CD4-positive, alpha-beta T cell treated with Interleukin-12 subunit alpha and Interleukin-12 subunit beta, for 1 hour (primary cell): ENCODE data around the gene MUC5AC.

Experiments used
- DNase-seq: peaks from one replicate; pipeline ENCODE4 v3.0.0-alpha.2; 2020

The MUC5AC gene

DNA sequence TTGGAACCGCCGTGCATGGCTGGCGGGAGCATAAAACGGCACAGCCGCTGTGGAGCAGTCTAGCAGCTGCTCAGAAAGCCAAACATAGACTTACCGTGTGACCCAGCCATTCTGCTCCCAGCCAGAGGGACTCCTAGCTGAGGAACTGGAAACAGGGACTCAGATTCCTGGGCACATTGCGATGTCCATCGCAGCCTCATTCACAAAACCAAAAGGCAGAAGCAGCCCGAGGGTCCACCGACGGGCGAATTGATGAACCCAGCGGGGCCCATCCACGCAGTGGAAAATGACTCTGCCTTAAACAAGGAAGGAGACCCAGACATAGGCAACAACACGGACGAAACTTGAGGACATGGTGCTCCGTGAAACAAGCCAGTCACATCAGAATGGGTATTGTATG lies 59.4 kb downstream of the MUC5AC start:
- no peak for DNase-seq

DNA sequence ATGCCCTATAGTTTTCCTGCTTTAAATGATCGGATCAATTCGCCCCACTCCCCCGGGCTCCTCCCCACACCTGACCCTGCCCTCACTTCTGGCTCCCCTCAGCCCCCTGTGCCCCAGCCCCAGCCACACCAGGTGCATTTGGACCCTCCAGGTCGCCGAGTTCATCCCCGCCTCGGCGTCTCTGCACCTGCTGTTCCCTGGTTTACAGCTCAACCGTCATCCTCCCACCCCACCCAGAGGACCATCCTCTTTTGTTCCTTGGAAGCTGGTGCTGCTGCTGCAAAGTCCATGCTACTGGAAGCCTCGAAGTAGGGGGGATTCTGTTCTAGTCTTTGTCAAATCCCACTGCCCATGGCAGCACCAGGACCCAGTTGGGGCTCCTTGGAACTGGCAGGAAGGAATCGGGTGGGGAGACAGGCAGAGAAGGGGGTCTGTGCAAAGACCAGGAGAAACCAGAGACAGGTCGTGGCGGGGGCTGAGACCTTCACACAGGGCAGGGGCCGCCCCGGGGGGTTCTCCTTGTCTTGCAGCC lies 60.6 kb downstream of the MUC5AC start:
- no peak for DNase-seq

DNA sequence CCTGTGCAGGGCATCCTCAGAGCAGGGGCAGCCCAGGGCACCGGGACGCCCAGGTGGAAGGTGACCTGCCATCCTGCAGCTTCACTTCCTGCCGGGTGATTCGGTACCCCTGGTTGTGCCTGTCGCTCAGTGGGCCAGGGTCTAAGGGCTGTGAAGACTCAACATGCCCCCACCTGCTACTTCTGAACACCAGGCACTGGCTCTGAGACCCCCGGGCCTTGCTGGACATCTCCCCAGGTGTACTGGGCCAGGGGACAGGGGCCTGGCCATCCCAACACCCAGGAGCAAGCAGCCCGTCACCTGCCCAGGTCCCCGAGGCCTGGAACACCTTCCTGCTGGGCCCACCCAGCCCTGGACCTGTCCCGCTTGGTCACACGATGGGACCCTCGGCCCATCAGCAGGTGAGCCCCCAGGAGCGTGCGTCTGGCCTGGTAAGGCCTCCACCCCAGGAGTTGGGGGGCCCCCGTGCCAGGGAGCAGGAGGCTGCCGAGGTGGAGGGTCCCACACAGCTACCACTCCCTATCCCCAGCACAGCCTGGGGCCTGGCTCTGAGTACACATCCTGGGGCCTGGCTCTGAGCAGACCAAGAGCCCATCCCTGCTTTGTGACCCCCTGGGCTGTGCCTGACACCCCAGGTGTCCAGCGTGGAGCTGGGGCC lies 61.2 kb downstream of the MUC5AC start:
- no peak for DNase-seq

DNA sequence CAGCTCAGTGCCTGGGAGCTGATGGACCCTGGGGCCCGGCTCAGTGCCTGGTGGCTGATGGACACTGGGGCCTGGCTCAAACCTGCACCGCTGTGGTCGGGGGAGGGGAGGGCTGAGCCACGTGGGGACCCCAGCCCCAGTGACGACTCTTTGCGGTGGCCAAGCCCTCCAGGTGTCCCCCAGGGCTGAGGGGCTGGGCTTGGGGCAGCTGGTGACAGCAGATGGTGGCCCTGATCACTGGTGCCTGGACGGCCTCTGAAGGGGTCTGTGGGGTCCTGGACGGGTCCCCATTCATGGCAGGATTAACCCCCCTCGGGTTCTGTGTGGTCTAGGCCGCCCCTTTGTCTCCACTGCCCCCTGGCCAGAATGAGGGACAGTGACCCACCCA lies 61.7 kb downstream of the MUC5AC start:
- no peak for DNase-seq

DNA sequence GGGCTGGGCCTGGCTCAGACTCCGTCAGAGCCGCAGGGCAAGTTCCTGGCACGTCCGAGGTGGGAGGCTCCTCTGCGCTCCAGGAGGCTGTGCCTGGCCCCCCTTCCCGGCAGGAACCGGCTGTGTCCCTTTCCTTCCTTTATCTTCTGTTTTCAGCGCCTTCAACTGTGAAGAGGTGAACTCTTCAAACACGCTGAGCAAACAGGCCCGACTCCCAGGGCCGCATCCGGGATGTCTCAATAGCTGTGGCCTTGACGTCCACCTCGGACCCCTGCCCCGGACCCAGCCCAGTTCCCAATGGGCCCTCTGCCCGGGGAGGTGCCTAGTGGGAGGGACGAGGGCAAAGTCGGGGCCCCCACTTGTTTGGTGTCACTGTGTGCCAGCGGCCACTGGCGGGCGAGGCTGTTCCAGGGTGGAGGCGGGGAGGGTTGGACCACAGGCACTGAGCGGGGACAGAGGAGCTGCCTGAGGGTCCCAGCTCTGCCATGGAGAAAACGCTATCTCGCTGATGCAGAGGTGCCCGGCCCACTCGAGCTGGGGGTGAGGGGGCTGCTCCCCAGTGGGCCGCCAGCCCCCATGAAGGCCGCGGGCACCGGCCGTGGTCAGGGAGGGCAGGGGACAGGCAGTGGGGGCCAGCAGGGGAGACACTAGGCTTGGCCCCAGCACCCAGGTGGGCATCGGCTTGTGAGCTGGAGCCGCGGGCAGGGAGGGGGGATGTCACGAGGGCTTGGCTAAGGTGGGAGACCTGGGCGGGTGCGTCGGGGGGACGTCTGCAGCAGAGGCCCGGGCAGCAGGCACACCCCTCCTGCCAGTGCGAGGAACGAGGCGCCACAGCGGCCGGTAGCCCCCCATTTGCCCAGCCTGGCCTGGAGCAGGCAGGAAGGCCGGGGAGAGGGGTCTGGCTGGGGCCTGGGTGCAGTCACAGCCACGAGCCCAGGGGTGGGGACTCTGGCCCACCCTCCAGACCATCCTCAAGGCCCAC lies 62.4 kb downstream of the MUC5AC start:
- DNase-seq = no peak

DNA sequence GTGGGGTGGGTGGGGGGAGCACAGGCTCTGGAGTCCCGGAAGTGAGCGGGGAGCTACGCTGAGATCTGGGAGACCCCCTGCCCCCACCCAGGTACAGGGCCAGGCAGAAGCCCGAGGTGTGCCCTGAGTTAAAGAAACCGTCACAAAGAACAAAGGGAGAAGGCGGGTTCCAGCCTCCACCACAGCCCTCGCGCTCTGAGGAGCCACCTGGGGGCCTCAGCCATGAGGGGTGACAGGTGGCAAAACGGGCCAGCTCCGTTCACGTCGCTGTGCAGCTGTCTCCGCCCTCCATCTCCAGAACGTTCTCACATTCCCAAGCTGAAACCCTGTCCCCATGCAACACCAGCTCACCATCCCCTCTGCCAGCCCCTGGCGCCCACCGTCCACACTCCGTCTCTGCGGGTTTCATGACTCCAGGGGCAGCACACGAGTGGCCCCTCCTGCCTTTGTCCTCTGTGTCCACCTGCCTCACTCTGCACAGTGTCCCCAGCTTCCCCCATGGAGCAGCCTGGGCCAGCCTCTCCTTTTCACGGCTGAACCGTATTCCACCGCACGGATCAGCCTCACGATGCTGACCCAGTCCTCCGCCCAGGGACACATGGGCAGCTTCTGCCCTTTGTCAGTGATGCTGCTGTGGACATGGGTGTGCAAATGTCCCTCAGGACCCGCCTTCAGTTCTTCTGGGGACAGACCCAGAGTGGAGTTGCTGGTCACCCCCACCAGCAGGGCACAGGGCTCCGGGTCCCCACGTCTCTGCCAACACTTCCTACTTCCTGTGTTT lies 63.4 kb downstream of the MUC5AC start:
- no peak for DNase-seq

DNA sequence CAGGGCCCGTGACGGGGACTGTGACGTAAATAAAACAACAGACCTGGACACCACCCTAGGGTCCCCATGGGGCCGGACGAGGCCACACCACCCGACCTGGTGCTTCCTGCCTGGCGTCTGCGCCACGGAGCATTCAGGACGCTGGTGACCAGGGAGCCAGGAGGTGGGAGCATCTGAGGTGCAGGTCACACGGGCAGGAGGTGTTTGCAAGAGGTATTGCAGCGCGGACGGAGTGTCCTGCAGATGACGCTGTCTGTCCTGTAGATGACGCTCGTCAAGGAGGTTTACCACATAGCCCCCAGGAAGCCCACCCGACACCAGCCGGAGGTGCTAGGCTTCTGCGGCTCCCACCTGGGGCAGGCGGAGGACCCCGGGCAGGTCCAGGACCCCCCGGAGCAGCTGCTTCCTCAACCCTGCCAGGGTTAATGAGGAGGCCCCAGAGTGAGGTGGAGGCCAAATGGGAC lies 64.1 kb downstream of the MUC5AC start:
- no peak for DNase-seq

DNA sequence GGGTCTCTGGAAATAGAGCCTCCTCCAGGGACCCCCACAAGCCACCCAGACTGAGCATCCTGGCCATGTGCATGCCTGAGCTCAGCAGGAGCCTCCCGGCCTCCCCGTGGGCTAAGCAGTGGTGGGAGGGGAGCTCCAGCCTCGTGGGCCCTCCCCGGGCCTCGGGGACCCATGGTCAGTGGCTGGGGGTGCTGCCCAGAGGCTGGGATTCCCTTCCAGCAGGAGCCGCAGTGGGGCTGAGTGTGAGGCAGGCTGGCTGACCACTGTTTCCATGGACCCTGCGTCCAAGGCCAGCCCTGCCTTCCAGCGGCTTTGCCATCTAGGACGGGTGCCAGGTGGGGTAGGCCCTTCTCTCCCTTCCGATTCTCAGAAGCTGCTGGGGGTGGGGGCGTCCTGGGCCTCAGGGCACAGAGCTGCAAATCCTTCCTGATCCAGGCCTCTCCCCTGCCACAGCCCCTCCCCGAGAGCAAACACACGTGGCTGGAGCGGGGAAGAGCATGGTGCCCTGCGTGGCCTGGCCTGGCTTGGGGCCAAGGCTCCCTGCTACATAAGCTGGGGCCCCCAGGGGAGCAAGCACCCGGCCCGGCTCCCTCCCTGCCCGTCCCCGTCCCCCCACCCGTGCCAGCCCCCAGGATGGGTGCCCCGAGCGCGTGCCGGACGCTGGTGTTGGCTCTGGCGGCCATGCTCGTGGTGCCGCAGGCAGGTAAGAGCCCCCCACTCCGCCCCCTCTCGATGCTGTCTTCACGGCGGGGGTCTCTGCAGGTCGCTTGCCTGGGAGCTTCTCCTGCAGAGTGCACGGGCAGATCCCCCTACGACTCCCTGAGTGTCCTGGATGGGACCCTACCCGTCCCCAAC lies 65.0 kb downstream of the MUC5AC start, which contains the start of gene MUC5B:
Gene MUC5B, plus strand, starts transcription at position 576 of the 855 bp plus-strand sequence. Its CDS starts 58 bp downstream, at position 634.
- DNase-seq = no peak

DNA sequence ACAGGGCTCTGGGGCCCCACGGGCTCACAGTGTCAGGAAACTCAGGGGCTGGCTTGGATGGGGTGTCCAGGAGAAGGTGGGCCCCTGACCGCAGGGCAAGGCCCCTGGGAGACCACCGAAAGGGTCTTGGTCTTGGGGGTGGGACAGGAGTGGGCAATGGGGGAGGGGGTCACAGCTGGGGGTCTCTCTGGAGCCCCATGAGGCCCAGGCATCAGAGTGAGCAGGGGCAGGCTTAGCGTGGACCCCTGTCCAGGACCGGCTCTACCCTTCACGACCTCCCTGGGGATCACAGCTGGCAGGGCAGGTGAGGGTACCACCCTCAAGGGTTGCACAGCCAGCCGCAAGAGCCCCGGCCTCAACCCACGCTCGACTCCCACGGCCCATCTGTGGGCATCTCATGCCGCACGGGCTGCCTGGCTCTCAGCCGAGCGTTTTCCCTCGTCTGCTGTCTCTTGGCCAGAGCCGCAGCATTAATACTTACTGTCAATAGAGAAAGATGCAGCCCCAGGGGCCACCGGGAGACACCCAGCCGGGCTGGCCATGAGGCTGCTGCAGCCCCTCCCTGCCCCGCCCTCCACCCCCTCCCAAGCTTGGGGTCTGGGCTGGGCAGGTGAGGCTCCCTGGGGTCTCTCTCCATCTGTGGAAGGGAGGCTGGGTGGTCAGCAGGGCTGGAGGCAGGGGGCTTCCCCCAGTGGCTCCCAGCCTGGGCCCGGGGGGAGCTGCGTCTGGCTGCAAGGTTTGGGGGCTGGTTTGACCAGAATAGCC lies 65.8 kb downstream of the MUC5AC start:
- DNase-seq = no peak

DNA sequence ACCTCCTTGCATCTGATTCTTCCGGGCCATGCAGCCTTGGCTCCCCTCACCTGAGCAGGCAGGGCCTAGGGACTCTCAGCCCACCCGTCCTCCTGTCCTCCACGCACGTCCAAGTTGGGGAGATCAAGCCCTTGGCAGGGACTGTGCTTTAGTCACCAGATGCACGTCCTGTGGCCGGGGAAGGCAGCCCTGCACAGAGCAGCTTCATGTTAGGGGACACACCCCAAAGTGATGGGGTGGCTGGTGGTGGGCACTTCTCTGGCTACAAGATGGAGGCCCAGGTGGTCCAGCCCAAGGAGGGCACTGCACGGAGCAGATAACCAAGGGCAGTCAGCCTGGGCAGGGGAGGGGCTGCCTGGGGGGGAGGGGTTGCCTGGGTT lies 66.3 kb downstream of the MUC5AC start:
- no peak for DNase-seq

DNA sequence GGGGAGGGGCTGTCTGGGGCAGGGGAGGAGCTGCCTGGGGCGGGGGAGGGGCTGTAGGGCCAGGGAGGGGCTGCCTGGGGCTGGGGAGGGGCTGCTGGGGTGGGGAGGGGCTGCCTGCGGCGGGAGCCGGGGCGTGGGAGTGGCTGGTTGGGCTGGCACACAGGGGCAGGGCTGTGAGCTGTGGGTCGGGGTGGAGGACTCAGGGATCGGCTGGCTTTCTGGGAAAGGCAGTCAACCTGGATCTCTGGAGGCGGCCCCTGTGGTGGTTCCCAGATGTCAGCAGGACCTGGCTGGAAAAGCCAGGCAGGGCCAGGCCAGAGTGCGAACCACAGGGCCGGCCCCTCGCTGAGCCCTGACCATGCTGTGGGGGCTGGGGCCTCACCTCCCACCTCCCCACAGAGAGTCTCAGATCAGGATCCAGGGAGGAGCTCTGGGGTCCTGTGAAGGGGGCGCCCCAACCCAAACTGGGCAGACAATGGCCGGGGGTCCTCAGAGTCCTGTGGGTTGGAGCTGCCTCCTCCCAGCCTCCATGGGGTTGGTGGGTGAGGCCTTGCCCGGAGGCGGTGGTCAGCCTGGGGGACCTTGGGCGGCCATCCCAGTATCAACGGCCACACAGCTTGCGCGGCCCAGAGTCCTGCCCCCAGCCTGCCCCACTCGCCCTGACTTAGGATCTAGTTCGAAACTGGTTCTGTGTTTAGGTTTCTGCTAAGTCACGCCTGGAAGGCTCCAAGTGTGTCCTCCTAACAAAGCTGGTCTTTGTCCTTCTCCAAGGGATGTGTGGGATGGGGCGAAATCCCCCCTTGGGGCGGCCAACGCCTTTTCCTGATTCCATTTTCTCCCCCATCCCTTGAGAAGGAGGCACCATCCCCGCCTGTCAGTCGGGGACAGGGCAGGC lies 67.0 kb downstream of the MUC5AC start:
- no peak for DNase-seq

DNA sequence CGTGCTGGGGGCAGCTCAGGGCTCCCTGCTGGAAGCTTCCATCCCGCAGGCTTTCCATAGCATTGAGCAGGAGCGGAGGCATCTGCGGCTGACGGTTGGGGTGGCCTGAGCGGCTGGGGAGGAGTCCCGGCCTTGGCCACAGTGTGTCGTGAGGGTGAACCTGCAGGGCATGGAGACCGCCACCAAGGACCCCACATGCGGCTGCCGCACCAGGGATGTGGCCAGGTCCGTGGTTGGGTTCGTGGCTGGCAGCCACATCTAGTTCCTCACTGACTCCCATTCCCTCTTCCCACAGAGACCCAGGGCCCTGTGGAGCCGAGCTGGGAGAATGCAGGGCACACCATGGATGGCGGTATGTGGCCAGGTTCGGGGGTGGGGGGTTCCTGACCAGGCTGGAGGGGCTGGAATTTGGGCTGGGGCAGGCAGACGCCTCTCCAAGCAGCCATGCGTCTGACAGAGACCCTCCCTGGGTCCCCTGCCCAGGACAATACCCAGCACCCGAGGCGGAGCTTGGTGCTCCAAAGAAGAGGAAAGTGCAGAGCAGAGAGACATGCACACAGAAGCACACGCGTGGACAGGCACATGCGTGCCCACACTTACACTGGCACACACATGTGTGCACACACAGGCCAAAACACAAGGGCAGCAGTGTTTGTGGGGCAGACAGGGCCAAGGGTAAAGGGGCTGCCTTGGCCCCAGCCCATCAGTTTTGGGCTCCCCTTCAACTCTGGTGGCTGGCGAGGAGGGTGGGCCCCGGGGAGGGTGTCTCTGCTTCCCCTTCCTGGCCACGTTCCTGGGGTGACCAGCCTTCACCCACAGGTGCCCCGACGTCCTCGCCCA lies 67.9 kb downstream of the MUC5AC start:
- DNase-seq = no peak

DNA sequence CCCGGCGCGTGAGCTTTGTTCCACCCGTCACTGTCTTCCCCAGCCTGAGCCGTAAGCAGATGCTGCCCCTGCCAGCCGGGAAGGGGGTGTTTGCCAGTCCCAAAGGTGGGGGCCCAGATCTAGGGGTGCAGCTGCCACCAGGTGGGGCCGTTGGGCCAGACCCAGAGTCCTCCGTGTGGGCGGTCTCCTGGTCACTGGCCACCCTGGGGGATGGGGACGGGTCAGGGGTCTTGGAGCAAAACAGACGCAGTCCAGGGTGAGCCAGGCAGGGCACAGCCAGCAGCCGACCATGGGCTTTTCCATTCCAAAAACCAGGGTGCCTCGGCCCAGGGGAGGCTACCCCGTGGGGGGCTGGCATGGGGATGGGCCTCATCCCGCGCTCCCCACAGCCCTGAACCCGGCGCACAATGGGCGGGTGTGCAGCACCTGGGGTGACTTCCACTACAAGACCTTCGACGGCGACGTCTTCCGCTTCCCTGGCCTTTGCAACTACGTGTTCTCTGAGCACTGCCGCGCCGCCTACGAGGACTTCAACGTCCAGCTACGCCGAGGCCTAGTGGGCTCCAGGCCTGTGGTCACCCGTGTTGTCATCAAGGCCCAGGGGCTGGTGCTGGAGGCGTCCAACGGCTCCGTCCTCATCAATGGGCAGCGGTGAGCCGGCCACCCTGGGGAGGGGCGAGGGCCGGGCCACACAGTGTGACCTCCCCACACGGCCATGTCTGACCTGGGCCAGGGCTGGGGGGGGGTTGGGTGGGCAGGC lies 68.7 kb downstream of the MUC5AC start:
- DNase-seq = no peak

DNA sequence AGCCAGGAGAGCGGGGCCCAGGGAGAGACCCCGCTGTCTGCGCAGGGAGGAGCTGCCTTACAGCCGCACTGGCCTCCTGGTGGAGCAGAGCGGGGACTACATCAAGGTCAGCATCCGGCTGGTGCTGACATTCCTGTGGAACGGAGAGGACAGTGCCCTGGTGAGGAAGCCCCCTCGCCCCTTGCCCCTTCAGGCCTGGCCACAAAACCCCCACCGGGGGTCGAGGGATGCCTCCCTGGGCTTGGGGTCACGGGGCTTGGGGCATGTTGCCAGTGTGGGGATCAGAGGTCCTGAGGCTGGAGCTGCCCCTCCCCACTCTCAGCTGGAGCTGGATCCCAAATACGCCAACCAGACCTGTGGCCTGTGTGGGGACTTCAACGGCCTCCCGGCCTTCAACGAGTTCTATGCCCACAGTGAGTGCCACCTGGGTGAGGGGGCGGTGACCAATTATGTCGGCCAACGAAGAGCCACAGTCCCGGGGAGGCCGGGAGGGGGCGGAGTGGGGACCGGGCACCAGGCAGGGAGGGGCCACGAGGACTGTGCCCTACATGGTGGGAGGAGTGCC lies 69.3 kb downstream of the MUC5AC start:
- DNase-seq = no peak

DNA sequence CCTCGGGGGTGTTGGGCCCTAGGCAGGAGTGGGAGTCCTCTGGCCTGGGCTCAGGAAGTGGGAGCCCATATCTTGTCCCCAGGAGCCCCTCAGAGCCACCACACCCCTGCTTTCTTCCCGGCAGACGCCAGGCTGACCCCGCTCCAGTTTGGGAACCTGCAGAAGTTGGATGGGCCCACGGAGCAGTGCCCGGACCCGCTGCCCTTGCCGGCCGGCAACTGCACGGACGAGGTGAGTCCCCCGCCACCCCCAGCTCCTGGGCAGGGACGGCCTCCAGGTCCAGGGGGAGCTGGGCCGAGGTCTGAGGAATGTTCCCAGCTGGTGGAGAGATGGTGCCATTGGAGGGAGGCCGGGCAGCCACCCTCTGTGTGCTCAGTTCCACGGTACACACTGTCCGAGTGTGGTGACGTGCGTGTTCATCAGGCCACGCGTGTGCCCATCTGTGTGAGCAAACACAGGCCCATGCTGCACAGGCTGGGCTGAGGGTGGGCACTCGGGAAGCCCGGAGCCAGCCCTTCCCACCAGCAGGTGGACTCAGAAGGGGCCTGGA lies 69.9 kb downstream of the MUC5AC start:
- DNase-seq = no peak

DNA sequence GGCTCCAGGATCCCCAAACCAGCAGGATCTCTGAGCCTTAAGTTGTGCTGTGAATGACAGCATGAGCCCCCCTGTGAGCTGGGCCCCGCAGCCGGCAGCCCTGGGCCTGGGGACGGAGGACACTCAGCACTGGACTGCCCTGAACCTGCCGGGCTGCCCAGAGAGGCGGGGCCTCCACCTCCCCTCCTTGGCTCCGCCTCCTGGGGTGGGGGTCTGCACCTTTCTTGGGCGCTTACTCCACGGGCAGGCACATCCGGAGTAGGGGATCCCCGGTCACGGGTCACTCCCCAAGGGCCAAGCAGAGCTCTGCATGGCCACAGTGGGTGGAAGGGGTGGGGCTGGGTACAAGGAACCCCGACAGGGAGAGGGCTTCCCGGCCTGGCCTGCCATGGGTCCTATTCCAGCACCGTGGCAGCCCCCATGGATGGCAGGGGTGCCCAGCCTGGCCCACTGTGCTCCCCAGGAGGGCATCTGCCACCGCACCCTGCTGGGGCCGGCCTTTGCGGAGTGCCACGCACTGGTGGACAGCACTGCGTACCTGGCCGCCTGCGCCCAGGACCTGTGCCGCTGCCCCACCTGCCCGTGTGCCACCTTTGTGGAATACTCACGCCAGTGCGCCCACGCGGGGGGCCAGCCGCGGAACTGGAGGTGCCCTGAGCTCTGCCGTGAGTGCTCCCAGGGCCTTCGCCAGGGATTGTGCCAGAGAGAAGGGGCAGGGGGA lies 70.5 kb downstream of the MUC5AC start:
- DNase-seq = no peak

DNA sequence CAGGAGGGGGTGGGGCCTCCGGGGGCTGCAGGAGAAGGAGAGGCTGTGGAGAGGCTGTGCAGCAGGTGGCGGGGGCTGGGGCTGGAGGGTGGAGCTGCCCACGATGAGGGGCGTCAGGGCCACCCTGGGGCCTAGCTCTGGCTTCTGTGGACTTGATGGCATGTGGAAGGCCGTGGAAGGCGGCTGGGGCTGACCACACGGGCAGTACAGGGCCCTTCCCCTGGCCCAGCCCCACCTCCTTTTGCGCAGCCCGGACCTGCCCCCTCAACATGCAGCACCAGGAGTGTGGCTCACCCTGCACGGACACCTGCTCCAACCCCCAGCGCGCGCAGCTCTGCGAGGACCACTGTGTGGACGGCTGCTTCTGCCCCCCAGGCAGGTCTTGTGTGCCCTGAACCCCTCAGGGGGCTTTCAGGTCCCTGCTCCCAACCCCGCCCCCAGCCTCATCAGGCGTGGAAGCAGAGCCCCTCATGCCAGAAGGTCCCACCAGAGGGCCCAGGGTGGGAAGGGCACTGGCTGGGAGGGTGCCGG lies 71.2 kb downstream of the MUC5AC start:
- DNase-seq = no peak
